Parathyroid adenoma (tissue), 2 donors: ENCODE results near the gene RUFY2.

Source experiments
- H2AFZ ChIP-seq: fragments of 300-600 bp; sonication (generic); one replicate; pipeline ENCODE4 v1.7.0; 2017; ENCODE audit warnings: antibody characterized with exemption, mild to moderate bottlenecking
- H3K27ac ChIP-seq: fragments of 300-600 bp; sonication (generic); one replicate; pipeline ENCODE4 v1.7.0; 2017
- H3K27me3 ChIP-seq: fragments of 300-600 bp; sonication (generic); one replicate; pipeline ENCODE4 v1.7.0; 2017; ENCODE audit warnings: low read length; ENCODE audit not compliant: control insufficient read depth, insufficient read depth
- H3K36me3 ChIP-seq: fragments of 300-600 bp; sonication (generic); one replicate; pipeline ENCODE4 v1.7.0; 2017; ENCODE audit warnings: low read length; ENCODE audit not compliant: control insufficient read depth, insufficient read depth
- H3K4me1 ChIP-seq: fragments of 300-600 bp; sonication (generic); one replicate; pipeline ENCODE4 v1.7.0; 2017; ENCODE audit warnings: control low read depth
- H3K4me2 ChIP-seq: fragments of 300-600 bp; sonication (generic); one replicate; pipeline ENCODE4 v1.7.0; 2017; ENCODE audit warnings: low read length
- H3K4me3 ChIP-seq: fragments of 300-600 bp; sonication (generic); one replicate; pipeline ENCODE4 v1.7.0; 2017; ENCODE audit warnings: low read depth, low read length
- H3K79me2 ChIP-seq: fragments of 300-600 bp; sonication (generic); one replicate; pipeline ENCODE4 v1.7.0; 2017; ENCODE audit warnings: control low read depth
- H3K9ac ChIP-seq: fragments of 300-600 bp; sonication (generic); one replicate; pipeline ENCODE4 v1.7.0; 2017; ENCODE audit warnings: mild to moderate bottlenecking
- H3K9me3 ChIP-seq: fragments of 300-600 bp; sonication (generic); one replicate; pipeline ENCODE4 v1.7.0; 2017; ENCODE audit warnings: low read length; ENCODE audit not compliant: control insufficient read depth
- TF ChIP-seq, protein P1 (sequence below): fragments of 300-600 bp; sonication (generic); IDR thresholded peaks from one replicate; pipeline ENCODE4 v1.7.0; 2017; ENCODE audit warnings: antibody characterized with exemption, mild to moderate bottlenecking
- donor health status: primary hyperparathyroidism.

Gene RUFY2

DNA sequence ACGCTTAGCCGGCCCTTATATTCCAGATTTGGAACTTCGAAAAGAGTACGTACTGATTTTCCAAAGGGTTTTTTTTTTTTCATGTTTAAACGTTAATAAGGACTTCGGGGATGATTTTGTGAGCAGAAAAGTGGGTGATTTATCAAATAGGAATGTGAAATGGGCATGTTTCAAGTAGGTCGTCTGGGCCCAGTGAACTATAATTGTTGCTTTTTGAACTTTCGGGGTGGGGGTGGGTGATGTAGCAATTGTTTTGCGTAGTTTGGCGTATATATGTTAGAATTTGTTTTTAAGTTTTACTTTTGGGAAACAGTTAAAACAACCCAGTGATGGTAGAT lies 74.0 kb downstream of the RUFY2 start:
- H3K27ac ChIP-seq, result peak overlapping the region; percentile 98
- no peaks in the 10 kb centered on the region for H3K27me3 ChIP-seq
- no peaks in the 10 kb centered on the region for H3K9me3 ChIP-seq
- no peaks in the 10 kb centered on the region for H3K36me3 ChIP-seq
- H3K4me1 ChIP-seq, result peaks cover 8% of the 10 kb centered on the region
- H2AFZ ChIP-seq, result peak overlapping the region; percentile 92
- peak overlapping the region; percentile 63 for H3K4me2 ChIP-seq
- H3K9ac ChIP-seq, result peak overlapping the region; percentile 98
- peaks cover 39% of the 10 kb centered on the region for H3K79me2 ChIP-seq
- TF ChIP-seq, protein P1, sequence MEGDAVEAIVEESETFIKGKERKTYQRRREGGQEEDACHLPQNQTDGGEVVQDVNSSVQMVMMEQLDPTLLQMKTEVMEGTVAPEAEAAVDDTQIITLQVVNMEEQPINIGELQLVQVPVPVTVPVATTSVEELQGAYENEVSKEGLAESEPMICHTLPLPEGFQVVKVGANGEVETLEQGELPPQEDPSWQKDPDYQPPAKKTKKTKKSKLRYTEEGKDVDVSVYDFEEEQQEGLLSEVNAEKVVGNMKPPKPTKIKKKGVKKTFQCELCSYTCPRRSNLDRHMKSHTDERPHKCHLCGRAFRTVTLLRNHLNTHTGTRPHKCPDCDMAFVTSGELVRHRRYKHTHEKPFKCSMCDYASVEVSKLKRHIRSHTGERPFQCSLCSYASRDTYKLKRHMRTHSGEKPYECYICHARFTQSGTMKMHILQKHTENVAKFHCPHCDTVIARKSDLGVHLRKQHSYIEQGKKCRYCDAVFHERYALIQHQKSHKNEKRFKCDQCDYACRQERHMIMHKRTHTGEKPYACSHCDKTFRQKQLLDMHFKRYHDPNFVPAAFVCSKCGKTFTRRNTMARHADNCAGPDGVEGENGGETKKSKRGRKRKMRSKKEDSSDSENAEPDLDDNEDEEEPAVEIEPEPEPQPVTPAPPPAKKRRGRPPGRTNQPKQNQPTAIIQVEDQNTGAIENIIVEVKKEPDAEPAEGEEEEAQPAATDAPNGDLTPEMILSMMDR, result no peak
- H3K4me3 ChIP-seq, result peak overlapping the region; percentile 72

DNA sequence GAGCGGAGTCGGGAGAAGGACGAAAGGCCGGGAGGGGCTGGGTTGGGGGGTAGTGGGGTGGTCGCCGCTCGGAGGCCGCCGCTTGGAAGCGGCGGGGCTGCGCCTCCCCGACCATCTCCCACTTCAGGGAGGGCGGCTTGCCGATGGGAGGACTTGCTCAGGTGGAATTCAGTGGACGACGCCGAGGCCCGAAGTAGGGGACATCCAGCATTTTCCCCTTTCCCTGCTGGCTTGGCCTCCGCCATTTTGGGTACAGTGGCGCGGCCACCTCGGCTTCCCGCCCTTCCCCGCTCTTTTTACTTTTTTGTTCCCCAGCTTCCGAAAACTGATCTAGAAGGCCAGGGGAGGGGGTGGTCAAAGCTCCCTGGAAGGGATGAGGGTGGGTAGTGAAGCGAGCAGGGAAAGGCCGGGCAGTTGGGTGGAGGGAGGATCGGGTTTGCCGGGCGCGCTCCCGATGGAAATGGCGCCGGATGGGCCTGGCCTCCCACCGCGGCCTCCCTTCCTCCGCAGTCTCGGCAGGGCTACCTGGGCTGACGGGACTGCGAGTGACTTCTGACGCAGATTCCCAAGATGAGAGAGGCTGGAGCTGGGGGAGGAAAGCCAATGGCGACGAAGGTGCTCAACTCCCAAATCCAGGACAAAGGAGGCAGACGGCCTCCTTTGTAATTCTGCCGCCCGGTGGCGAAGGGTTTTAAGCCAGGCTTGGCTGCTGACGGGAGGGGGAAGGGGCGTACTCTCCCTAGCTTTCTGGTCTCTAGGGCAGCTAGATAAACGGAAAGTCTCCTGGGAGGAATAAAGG lies 74.6 kb downstream of the RUFY2 start, which contains the start of gene PBLD:
Gene PBLD, minus strand, starts transcription at position 670 of the 799 bp plus-strand sequence. CDS start 26,084 bp downstream, outside the sequence.
- no peaks in the 10 kb centered on the region for H3K36me3 ChIP-seq

DNA sequence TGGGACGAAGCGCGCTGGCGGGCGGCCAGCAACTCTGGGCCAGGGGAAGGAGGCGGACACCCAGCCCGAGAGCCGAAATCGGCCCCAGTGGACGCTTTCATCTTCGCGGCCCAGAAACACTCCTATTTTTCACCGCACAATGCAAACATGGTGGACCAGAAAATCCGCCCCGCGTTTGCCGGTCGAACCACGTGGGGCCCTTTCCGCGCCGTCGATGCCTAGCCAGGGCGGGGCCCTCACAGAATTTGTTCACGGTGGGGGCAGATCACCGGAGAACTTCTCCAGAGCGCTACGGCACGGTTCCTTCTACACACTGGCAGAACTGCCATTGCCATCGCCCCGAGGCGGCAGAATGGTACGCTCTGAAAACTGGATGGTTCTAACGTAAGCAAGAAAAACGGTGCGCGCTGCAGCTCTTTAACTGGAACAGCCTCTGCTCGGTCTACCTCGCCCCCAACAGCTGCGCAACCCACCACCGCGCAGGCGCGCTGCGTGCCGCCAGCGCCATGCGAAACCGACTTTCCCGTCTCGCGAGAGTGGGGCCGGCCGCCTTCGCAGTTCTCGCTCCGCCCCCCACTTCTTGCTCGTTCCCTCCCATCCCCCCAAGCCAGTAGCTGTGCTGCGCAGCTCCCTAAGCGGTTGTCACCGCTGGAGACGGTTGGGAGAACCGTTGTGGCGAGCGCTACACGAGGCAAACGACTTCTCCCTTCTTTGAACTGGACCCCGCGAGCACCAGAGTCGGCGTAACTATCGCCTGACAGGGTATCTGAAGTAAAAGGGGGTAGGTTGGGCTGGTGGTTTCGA lies 75.4 kb downstream of the RUFY2 start, which contains the start of gene HNRNPH3:
Gene HNRNPH3, plus strand, starts transcription at position 610 of the 804 bp plus-strand sequence. CDS start 5,158 bp downstream, outside the sequence.
- H3K36me3 ChIP-seq, result no peaks in the 10 kb centered on the region
- no peaks in the 10 kb centered on the region for H3K9me3 ChIP-seq
- TF ChIP-seq, protein P1, result peak; percentile 6
- H3K4me2 ChIP-seq, result peak within 1 kb of the TSS; percentile 98
- no peaks in the 10 kb centered on the region for H3K27me3 ChIP-seq
- H3K9ac ChIP-seq, result peak within 1 kb of the TSS; percentile 98
- H3K4me3 ChIP-seq, result peak within 1 kb of the TSS; percentile 72
- peaks cover 6% of the 10 kb centered on the region for H3K4me1 ChIP-seq
- H3K27ac ChIP-seq, result peak within 1 kb of the TSS; percentile 98
- H3K79me2 ChIP-seq, result peaks cover 31% of the 10 kb centered on the region
- peak within 1 kb of the TSS; percentile 92 for H2AFZ ChIP-seq

More for the DNA sequence above, 74.6 kb downstream of the RUFY2 start, which contains the start of gene PBLD:
- H3K79me2 ChIP-seq, result peaks cover 36% of the 10 kb centered on the region
- H3K9me3 ChIP-seq, result no peaks in the 10 kb centered on the region
- peak within 1 kb of the TSS; percentile 98 for H3K9ac ChIP-seq
- H3K27me3 ChIP-seq, result no peaks in the 10 kb centered on the region
- peak within 1 kb of the TSS; percentile 72 for H3K4me3 ChIP-seq
- H3K4me1 ChIP-seq, result peaks cover 8% of the 10 kb centered on the region
- H3K4me2 ChIP-seq, result peak within 1 kb of the TSS; percentile 98
- peak within 1 kb of the TSS; percentile 92 for H2AFZ ChIP-seq
- TF ChIP-seq, protein P1, result peak; percentile 34
- H3K27ac ChIP-seq, result peak within 1 kb of the TSS; percentile 98

DNA sequence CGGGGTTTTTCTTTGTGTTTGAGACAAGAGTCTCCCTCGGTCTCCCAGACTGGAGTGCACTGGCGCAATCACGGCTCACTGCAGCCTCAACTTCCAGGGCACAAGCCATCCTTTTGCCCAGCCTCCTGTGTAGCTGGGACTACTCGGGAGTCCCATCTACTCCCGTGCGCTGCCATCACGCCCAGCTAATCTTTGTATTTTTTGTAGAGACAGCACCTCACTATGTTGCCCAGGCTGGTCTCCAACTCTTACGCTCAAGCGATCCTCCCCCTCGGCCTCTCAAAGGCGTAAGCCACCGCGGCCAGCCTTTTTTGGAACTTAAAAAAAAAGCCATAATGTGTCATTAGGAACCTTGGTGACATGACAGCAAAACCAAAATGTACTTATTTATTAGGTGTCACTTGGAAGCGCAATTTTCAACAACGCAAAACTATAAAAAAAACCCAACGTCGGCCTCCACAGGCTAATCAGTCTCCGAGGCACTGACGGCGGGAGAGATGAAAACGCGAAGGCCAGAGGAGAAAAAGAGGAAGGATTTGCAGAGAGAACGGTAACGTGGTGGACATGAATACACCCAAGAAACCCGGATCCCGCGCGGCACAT lies 76.1 kb downstream of the RUFY2 start:
- peaks cover 3% of the 10 kb centered on the region for H3K4me1 ChIP-seq
- peak overlapping the region; percentile 92 for H2AFZ ChIP-seq
- no peaks in the 10 kb centered on the region for H3K9me3 ChIP-seq
- H3K27ac ChIP-seq, result peak overlapping the region; percentile 98
- H3K9ac ChIP-seq, result peak overlapping the region; percentile 98
- TF ChIP-seq, protein P1, result no peak
- H3K4me3 ChIP-seq, result peak overlapping the region; percentile 72
- peaks cover 26% of the 10 kb centered on the region for H3K79me2 ChIP-seq
- H3K27me3 ChIP-seq, result no peaks in the 10 kb centered on the region
- no peaks in the 10 kb centered on the region for H3K36me3 ChIP-seq
- H3K4me2 ChIP-seq, result peak overlapping the region; percentile 98
